Measurements from ENCODE around the gene EML5.

DNA sequence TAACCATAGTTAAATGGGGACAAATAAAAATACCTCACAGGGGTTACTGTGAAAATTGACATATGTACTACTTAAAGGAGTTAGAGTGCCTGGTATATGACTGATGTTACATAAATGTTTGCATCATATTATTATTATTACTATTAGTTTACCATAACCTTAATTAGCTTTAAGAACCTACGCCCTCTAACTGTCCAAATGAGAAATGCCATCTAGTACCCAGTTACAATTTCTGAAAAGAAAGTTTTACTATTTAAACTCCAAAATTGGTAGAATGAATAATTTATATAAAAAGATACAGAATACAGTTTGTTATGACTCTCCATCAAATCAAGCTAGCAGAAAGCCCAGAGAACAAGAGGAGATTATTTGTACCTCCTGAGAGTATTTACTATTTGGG, 42.3 kb downstream of the EML5 start:
- TF ChIP-seq, protein P1, sequence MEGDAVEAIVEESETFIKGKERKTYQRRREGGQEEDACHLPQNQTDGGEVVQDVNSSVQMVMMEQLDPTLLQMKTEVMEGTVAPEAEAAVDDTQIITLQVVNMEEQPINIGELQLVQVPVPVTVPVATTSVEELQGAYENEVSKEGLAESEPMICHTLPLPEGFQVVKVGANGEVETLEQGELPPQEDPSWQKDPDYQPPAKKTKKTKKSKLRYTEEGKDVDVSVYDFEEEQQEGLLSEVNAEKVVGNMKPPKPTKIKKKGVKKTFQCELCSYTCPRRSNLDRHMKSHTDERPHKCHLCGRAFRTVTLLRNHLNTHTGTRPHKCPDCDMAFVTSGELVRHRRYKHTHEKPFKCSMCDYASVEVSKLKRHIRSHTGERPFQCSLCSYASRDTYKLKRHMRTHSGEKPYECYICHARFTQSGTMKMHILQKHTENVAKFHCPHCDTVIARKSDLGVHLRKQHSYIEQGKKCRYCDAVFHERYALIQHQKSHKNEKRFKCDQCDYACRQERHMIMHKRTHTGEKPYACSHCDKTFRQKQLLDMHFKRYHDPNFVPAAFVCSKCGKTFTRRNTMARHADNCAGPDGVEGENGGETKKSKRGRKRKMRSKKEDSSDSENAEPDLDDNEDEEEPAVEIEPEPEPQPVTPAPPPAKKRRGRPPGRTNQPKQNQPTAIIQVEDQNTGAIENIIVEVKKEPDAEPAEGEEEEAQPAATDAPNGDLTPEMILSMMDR (IDR thresholded peaks at IDR 0.05) = peak; percentile 19; the same call in 1 of the 2 replicates
- no peak for TF ChIP-seq ZFX (IDR thresholded peaks at IDR 0.05; ENCODE audit: borderline replicate concordance)
